NCI-H1417 treated with DMSO at 0.1 percent for 48 hours (cell line): ENCODE results near the gene GGTLC1.
"Not testable (repeated sequence)": the region's sequence is repeated elsewhere in the genome, so short reads cannot be mapped to it uniquely, and the experiment has no call there.

Source experiments
- DNase-seq: peaks from one replicate; lab custom pipeline; 2025; lab: John Stamatoyannopoulos, UW

GGTLC1 gene

GRCh38 chr20:23988561-23988960 is at the start of gene GGTLC1:
Gene GGTLC1 (minus strand): TSS chr20:23988779. CDS start chr20:23986611, 2,168 bp downstream.
- no peak for DNase-seq

- DNase-seq, result no peak
These were observed 46.2 kb upstream of the GGTLC1 start for GRCh38 chr20:24034820-24035219.

DNA sequence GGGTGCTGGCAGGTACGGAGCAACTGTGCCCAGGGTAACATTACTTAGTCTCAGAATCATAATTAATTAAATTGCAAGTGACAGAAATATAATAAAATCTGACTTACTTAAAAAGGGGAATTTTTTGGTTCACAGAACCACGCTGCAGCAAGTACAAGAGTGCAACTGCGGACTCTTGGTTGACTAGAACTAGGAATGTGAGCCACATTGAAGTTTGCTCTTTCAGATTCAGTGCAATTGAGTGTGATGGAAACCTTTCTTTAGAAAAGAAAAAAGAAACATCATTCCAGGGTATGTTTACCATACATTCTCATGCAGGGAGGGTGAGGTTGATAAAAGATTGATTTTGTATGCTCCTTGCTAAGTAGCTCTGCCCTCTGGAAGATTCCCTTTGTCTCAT is 45.0 kb upstream of the GGTLC1 start:
- no peak for DNase-seq

GRCh38 chr20:24033151-24033550 is 44.6 kb upstream of the GGTLC1 start:
- DNase-seq, result no peak

- DNase-seq, result no peak
These were observed 43.9 kb upstream of the GGTLC1 start for GRCh38 chr20:24032400-24032898.

- DNase-seq, result no peak
These were observed 38.6 kb upstream of the GGTLC1 start for GRCh38 chr20:24027229-24027628.

GRCh38 chr20:24022621-24023180 is 34.1 kb upstream of the GGTLC1 start:
- DNase-seq, result no peak

- DNase-seq, result no peak
These were observed 30.2 kb upstream of the GGTLC1 start for GRCh38 chr20:24018796-24019195.

DNA sequence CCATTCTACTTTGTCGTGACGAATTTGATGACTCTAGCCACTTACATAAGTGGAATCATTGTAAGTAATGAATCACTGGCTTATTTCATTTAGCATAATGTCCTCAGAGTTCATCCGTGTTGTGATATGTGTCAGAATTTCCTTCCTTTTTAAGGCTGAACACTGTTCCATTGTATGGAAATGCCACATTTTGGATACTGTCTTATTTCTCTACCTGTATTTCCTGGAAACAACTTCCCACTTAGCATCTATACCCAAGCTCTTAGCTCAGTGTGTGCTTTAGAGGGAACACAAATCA is 28.8 kb upstream of the GGTLC1 start:
- no peak for DNase-seq

DNA sequence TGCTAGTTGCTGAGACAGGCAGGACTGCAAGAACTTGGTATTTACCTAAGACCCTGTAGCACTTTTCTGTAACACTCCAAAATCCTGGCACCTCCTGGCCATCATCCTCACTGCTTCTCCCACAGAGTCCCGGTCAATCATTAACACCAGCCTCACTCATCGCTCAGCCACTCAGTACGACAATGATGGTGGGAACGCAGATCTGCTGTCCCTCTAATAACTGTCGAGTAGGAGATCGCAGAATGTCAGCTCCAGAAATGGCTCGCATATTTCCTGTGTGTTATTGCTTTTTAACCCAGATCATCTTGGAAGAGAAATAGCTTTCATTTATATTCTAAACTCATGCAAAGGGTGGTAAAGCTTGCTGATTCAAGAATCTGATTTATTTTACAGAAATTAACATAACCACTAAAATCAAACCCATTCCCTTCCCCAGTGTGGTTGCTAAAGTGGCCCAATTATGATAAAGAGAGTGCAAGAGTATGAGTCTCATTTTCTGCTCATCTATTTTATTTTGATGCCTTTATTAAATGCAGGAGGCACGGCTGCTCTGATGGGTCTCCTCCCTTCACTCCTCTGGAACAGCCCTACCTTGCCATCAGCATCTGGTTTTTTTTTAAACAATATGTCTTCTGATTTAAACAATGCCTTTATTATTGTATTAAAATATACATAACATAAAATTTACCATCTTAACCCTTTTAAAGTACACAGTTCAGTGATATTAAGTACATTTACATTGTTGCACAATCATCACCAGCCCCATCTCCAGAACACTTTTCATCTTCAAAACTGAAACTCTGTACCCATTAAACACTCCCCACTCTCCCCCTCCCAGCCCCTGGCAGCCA is 28.3 kb upstream of the GGTLC1 start:
- DNase-seq, result no peak

- no peak for DNase-seq
These were observed 25.4 kb upstream of the GGTLC1 start for GRCh38 chr20:24013953-24014352.

DNA sequence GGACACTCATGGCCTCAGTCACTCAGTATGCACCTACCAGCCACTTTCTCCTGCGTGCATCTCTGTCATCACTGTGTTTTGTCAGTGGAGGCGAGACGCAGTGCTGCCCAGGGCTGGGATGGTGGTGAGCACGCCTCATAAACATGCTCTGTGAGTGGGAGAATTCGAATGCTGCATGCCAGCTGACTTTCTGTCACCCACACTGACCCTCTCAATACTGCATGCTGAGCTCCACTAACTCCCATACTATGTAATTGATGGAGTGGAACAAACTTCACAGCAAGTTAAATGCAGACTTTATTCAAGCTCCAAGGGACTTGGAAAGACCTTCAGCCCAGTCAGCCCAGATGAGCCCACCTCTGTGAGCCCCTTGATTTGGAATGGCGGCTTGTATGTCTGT is 22.7 kb upstream of the GGTLC1 start:
- no peak for DNase-seq

DNA sequence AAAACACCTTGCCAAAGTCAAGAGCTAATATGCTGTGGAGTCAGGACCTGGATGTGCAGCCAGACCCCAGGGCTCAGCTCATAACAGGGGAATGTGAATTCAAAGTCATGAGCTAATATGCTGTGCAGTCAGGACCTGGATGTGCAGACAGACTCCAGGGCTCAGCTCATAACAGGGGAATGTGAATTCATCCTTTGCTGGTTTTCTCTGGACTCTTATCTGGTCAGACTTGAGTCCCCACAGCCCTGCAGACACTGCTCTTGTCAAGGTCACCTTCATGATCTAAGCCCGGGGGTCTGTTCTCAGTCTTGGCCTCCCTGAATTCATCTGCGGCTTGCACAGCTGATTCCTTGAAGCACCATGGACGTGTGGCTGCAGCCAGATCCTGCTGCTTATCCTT is 19.2 kb upstream of the GGTLC1 start:
- no peak for DNase-seq

DNA sequence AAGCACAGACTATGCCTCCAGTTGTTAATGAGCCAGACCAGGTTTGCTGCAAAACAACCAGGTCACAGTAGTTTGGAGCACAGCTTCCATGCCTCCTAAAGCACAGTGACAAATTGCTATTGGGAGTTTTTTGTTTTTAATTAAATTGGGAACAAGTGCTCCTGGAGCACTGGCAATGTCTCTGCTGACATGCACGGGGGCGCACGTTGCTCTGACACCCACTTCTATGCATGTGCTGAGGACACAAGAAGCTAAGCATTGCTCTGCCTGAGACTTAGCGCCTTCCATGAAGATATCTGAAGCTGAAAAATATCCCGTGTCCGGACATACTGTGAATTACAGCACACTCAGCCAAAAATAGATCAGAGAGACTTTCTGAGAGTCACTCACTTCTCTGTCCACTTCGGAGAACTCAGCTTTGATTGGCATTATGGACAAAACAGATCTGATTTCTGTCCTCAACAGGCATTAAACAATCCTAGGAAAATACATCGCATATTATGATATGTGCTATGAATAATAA is 18.6 kb upstream of the GGTLC1 start:
- no peak for DNase-seq

DNA sequence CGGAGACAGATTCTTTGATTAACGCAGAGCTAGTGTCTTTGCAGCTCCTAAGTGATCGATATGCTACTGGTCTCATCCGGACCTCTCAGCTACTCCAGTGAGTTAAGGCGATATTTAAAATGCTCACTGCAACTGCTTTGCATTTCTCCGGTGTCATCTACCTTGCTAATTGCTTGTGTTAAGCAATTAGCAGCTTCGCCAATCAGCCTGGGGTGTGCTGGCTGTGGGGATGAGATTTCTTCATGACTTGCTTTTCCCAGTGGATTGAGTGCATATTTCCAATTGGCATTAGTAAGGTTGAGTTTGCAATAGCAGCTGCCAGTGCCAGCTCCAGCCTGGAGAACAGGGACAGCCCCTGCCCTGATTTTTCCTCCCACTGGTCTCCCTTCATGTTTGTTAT is 18.0 kb upstream of the GGTLC1 start:
- no peak for DNase-seq

- no peak for DNase-seq
These were observed 15.9 kb upstream of the GGTLC1 start for GRCh38 chr20:24004471-24004870.

- DNase-seq, result no peak
These were observed 14.3 kb upstream of the GGTLC1 start for GRCh38 chr20:24002896-24003295.

- DNase-seq, result no peak
These were observed 13.3 kb upstream of the GGTLC1 start for GRCh38 chr20:24001712-24002405.

DNA sequence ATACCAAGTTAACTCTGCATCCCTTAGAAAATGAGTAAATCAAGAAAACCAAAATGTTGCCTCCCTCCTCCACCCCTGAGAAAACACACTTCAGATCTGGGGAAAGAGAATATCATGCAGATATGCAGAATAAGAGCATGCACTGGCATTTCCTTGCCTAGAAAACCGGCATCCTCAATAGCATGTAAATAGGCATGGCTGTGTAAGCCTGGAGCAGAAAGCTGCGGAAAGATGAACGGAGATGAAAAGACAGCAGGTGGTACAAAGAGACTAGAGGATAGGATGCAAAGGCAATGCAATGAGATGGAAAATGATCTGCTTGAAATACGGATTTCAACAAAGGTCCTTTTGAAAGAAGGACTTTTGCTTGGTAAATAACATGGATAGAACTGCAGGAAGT is 10.3 kb upstream of the GGTLC1 start:
- no peak for DNase-seq

DNA sequence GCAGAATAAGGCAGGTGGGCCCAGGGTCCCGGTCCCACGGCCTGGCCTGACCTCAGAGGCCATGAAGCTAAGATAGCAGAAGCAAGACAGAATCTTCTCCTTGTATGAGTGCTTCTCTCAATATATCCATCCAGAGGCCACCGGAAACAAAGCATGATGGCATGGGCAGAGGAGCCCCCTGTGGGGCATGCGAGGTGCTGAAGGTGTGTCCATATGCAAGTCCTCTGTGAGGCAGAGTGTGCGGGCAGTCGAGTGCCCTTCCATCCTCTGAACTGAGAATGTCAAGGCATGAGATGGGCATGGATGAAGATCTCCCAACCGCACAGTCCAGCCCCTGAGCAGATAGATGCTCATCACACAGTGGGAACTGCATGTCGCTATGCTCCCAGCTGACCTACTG is 9.8 kb upstream of the GGTLC1 start:
- no peak for DNase-seq

- no peak for DNase-seq
These were observed 7.5 kb upstream of the GGTLC1 start for GRCh38 chr20:23995905-23996666.

GRCh38 chr20:23995291-23995690 is 6.7 kb upstream of the GGTLC1 start:
- DNase-seq, result not testable (repeated sequence)
